ENCODE measurements around the gene KSR1. TPM values are rescaled to one million over a fixed set of nuclear protein-coding genes. Genes with fewer than 3 reads are reported as not detected.

Gene KSR1
- polyA plus RNA-seq, 1 of the 3 experiments (the other 2 are of a cell fraction): 7.5 TPM

DNA sequence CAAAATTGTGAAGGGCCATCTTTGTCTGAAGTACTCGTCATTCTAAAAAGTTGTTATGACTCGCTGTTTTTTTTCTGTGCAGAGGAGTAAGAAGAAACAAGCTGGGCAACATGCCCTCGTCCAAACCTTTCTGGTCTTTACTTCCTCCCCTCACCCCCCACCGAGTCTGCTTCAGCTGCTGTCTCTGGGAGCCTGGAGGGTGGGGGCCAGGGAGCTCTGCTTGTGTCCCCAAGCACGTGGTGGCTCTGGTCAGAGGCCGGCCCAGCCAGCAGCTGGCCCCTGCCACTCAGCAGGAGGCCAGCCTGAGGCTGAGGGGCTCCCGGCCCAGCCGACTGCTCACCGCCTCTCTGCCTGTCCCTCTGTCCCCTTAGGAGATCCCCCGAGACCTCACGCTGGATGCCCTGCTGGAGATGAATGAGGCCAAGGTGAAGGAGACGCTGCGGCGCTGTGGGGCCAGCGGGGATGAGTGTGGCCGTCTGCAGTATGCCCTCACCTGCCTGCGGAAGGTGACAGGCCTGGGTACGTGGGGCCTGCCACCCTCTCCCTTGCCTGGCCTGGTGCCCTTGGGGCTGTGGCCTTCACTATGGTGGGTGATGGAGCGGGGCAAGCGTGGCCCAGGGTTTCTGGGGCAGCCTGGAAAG, 121.0 kb downstream of the KSR1 start (continued):
- TF ChIP-seq, protein P1, sequence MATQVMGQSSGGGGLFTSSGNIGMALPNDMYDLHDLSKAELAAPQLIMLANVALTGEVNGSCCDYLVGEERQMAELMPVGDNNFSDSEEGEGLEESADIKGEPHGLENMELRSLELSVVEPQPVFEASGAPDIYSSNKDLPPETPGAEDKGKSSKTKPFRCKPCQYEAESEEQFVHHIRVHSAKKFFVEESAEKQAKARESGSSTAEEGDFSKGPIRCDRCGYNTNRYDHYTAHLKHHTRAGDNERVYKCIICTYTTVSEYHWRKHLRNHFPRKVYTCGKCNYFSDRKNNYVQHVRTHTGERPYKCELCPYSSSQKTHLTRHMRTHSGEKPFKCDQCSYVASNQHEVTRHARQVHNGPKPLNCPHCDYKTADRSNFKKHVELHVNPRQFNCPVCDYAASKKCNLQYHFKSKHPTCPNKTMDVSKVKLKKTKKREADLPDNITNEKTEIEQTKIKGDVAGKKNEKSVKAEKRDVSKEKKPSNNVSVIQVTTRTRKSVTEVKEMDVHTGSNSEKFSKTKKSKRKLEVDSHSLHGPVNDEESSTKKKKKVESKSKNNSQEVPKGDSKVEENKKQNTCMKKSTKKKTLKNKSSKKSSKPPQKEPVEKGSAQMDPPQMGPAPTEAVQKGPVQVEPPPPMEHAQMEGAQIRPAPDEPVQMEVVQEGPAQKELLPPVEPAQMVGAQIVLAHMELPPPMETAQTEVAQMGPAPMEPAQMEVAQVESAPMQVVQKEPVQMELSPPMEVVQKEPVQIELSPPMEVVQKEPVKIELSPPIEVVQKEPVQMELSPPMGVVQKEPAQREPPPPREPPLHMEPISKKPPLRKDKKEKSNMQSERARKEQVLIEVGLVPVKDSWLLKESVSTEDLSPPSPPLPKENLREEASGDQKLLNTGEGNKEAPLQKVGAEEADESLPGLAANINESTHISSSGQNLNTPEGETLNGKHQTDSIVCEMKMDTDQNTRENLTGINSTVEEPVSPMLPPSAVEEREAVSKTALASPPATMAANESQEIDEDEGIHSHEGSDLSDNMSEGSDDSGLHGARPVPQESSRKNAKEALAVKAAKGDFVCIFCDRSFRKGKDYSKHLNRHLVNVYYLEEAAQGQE (IDR thresholded peaks at IDR 0.05; ENCODE audit: low read depth, low read length): no peak
- TF ChIP-seq, protein P2, sequence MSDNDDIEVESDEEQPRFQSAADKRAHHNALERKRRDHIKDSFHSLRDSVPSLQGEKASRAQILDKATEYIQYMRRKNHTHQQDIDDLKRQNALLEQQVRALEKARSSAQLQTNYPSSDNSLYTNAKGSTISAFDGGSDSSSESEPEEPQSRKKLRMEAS (IDR thresholded peaks at IDR 0.05; ENCODE audit: low read depth): 0 out of 2 replicates have a peak, but pooled peaks have one; percentile 28
- TF ChIP-seq POLR2AphosphoS5 (IDR thresholded peaks at IDR 0.05; ENCODE audit: low read depth, low read length): no peak
- TF ChIP-seq TCF12 (IDR thresholded peaks at IDR 0.05): no peak
- TF ChIP-seq RFX5 (IDR thresholded peaks at IDR 0.05; ENCODE audit: low read length): no peak
- TF ChIP-seq NRF1 (IDR thresholded peaks at IDR 0.05; ENCODE audit: low read depth, low read length): no peak
- no peak for TF ChIP-seq USF2 (IDR thresholded peaks at IDR 0.05; ENCODE audit: borderline replicate concordance, low read depth, low read length)
- TF ChIP-seq SIN3A (IDR thresholded peaks at IDR 0.05; ENCODE audit: borderline replicate concordance, low read depth, low read length): no peak
- TF ChIP-seq, protein P3, sequence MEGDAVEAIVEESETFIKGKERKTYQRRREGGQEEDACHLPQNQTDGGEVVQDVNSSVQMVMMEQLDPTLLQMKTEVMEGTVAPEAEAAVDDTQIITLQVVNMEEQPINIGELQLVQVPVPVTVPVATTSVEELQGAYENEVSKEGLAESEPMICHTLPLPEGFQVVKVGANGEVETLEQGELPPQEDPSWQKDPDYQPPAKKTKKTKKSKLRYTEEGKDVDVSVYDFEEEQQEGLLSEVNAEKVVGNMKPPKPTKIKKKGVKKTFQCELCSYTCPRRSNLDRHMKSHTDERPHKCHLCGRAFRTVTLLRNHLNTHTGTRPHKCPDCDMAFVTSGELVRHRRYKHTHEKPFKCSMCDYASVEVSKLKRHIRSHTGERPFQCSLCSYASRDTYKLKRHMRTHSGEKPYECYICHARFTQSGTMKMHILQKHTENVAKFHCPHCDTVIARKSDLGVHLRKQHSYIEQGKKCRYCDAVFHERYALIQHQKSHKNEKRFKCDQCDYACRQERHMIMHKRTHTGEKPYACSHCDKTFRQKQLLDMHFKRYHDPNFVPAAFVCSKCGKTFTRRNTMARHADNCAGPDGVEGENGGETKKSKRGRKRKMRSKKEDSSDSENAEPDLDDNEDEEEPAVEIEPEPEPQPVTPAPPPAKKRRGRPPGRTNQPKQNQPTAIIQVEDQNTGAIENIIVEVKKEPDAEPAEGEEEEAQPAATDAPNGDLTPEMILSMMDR (IDR thresholded peaks at IDR 0.05): no peak
- TF ChIP-seq TEAD4 (IDR thresholded peaks at IDR 0.05; ENCODE audit: borderline replicate concordance, insufficient read depth): no peak
- no peak for TF ChIP-seq RXRA (IDR thresholded peaks at IDR 0.05; ENCODE audit: borderline replicate concordance, low read depth)
- no peak for TF ChIP-seq NFIC (IDR thresholded peaks at IDR 0.05; ENCODE audit: borderline replicate concordance)
- TF ChIP-seq EP300 (IDR thresholded peaks at IDR 0.05; ENCODE audit: borderline replicate concordance in 1 of 2, low read depth in 1 of 2, low read length in 1 of 2): peak in 1 of 2 experiments; percentile 8; a peak in 1 of 4 replicates
- no peak for TF ChIP-seq FOXM1 (IDR thresholded peaks at IDR 0.05; ENCODE audit: low read depth)
- no peak for TF ChIP-seq TAF1 (IDR thresholded peaks at IDR 0.05; ENCODE audit: borderline replicate concordance, low read depth, low read length)
- no peak for TF ChIP-seq GATA2 (CRISPR knock-in tag; IDR thresholded peaks at IDR 0.05)
- no peak for TF ChIP-seq MEF2A (IDR thresholded peaks at IDR 0.05; ENCODE audit: borderline replicate concordance, low read depth)
